GM12878 (cell line): Measurements from ENCODE around the gene PAF1. TPM values are rescaled to one million over a fixed set of nuclear protein-coding genes. Genes with fewer than 3 reads are reported as not detected.

ENCODE experiments used
- ATAC-seq: fragments of 200-7000 bp; cut with Tn5 transposase; 3 replicates; pipeline ENCODE4 v1.9.1; 2020; ENCODE audit warnings: mild to moderate bottlenecking, moderate library complexity
- BruUV-seq: library from RNA; stranded (reverse); fragments of 400-500 nt; replicated peaks from 2 replicates; lab custom pipeline; 2021; lab: Mats Ljungman, UMichigan
- CTCF ChIA-PET: fragments of 300-600 bp; sonication (Branson Sonifier 250); formaldehyde crosslinking; extraction: SDS; loops from one replicate; lab custom pipeline; 2021; ENCODE audit warnings: inconsistent platforms; lab: Yijun Ruan, JAX
- POLR2A ChIA-PET: fragments of 350-600 bp; formaldehyde crosslinking; extraction: SDS; loops from one replicate; lab custom pipeline; 2021; ENCODE audit warnings: inconsistent platforms; lab: Charles Lee
- RAD21 ChIA-PET: fragments of 300-600 bp; sonication (Branson Sonifier 250); formaldehyde crosslinking; loops from one replicate; lab custom pipeline; 2023; ENCODE audit warnings: antibody characterized with exemption; ENCODE audit not compliant: unreplicated experiment; lab: Charles Lee
- SMC1A ChIA-PET: fragments of 300-600 bp; sonication (Branson Sonifier 250); formaldehyde crosslinking; loops from one replicate; lab custom pipeline; 2023; ENCODE audit not compliant: unreplicated experiment, uncharacterized antibody; lab: Charles Lee
- DNase-seq: peaks from one replicate; pipeline ENCODE4 v3.0.0-alpha.2; 2011; ENCODE audit warnings: low read depth, low spot score
- FAIRE-seq: peaks from 3 replicates; lab custom pipeline; 2011; peaks lifted over from hg19 to GRCh38; lab: Jason Lieb, UNC
- H2AFZ ChIP-seq: 2 replicates; pipeline ENCODE4 v1.6.0; 2011; ENCODE audit warnings: low read depth, low read length, control low read depth; ENCODE audit not compliant: control insufficient read depth
- H3K27ac ChIP-seq: 2 replicates; pipeline ENCODE4 v1.5.1; 2011; ENCODE audit warnings: control low read depth; ENCODE audit not compliant: control insufficient read depth, insufficient read depth
- H3K27me3 ChIP-seq, 2 experiments: replicated peaks in 1 of 2; 2 replicates each; pipeline versions ENCODE4 v1.6.0 to v1.6.1; 2011; ENCODE audit warnings: low read length in 1 of 2; ENCODE audit not compliant: control insufficient read depth in 2 of 2, insufficient read depth in 2 of 2
- H3K36me3 ChIP-seq, 2 experiments: 2 replicates each; pipeline ENCODE4 v1.5.1; 2011; ENCODE audit warnings: low read length in 1 of 2; ENCODE audit not compliant: control insufficient read depth in 2 of 2, insufficient read depth in 2 of 2
- H3K4me1 ChIP-seq: 2 replicates; pipeline ENCODE4 v1.6.1; 2011; ENCODE audit warnings: mild to moderate bottlenecking, low read length, moderate library complexity, mixed read lengths; ENCODE audit not compliant: control insufficient read depth, insufficient read depth
- H3K4me2 ChIP-seq: 2 replicates; pipeline ENCODE4 v1.6.0; 2011; ENCODE audit warnings: control low read depth; ENCODE audit not compliant: control insufficient read depth, insufficient read depth
- H3K4me3 ChIP-seq: fragments of 200-600 bp; sonication (generic); 2 replicates; pipeline ENCODE4 v1.5.1; 2016
- H3K79me2 ChIP-seq: 2 replicates; pipeline ENCODE4 v1.6.0; 2011; ENCODE audit warnings: low read length; ENCODE audit not compliant: control insufficient read depth, insufficient read depth
- H3K9ac ChIP-seq: 2 replicates; pipeline ENCODE4 v1.8.0; 2011; ENCODE audit warnings: low read length, control low read depth, mixed read lengths; ENCODE audit not compliant: control insufficient read depth, insufficient read depth
- H3K9me3 ChIP-seq: replicated peaks from 3 replicates; pipeline ENCODE4 v1.5.1; 2011; ENCODE audit warnings: mild to moderate bottlenecking, low read length; ENCODE audit not compliant: control insufficient read depth, insufficient read depth
- H4K20me1 ChIP-seq: 2 replicates; pipeline ENCODE4 v1.6.0; 2011; ENCODE audit not compliant: control insufficient read depth, insufficient read depth
- ASH2L ChIP-seq: fragments of 300-600, 200-600 bp; sonication (generic); IDR thresholded peaks from 2 replicates; pipeline ENCODE4 v1.6.1; 2017; ENCODE audit warnings: low read depth, mild to moderate bottlenecking, borderline replicate concordance
- CREB1 ChIP-seq: IDR thresholded peaks from 2 replicates; pipeline ENCODE4 v1.6.1; 2012; ENCODE audit warnings: low read depth, mild to moderate bottlenecking, inconsistent platforms
- CREM ChIP-seq: IDR thresholded peaks from 2 replicates; pipeline ENCODE4 v1.6.1; 2014; ENCODE audit warnings: antibody characterized with exemption, low read depth
- FOS ChIP-seq: IDR thresholded peaks from 3 replicates; pipeline ENCODE4 v1.6.1; 2011; ENCODE audit warnings: borderline replicate concordance; ENCODE audit not compliant: insufficient read length; ENCODE audit errors: extremely low read depth
- FOXK2 ChIP-seq: fragments of 450-650 bp; IDR thresholded peaks from 2 replicates; pipeline ENCODE4 v1.6.1; 2017; ENCODE audit warnings: mild to moderate bottlenecking, moderate library complexity
- MTA2 ChIP-seq: fragments of 450-650 bp; IDR thresholded peaks from 2 replicates; pipeline ENCODE4 v1.6.1; 2016; ENCODE audit warnings: low read depth, mild to moderate bottlenecking, moderate library complexity
- NBN ChIP-seq: fragments of 450-650 bp; IDR thresholded peaks from 2 replicates; pipeline ENCODE4 v1.6.1; 2016
- NFIC ChIP-seq: IDR thresholded peaks from 2 replicates; pipeline ENCODE4 v1.6.1; 2012; ENCODE audit warnings: low read depth, mild to moderate bottlenecking, inconsistent platforms, low read length, moderate library complexity
- NFYA ChIP-seq: IDR thresholded peaks from 2 replicates; pipeline ENCODE4 v1.6.1; 2011; ENCODE audit warnings: low read depth, mild to moderate bottlenecking, low read length, improper control_type of control experiment, borderline replicate concordance
- PAX8 ChIP-seq: fragments of 450-650 bp; IDR thresholded peaks from 2 replicates; pipeline ENCODE4 v1.6.1; 2017; ENCODE audit warnings: mild to moderate bottlenecking, moderate library complexity
- PKNOX1 ChIP-seq: fragments of 450-650 bp; IDR thresholded peaks from 2 replicates; pipeline ENCODE4 v1.6.1; 2016; ENCODE audit warnings: mild to moderate bottlenecking
- RAD21 ChIP-seq: IDR thresholded peaks from 2 replicates; pipeline ENCODE4 v1.6.1; 2011; ENCODE audit warnings: mild to moderate bottlenecking, low read depth, low read length, moderate library complexity; ENCODE audit not compliant: insufficient read depth
- RB1 ChIP-seq: fragments of 450-650 bp; formaldehyde crosslinking; IDR thresholded peaks from 2 replicates; pipeline ENCODE4 v1.6.1; 2017; ENCODE audit warnings: mild to moderate bottlenecking, borderline replicate concordance
- RELB ChIP-seq: fragments of 450-650 bp; IDR thresholded peaks from 2 replicates; pipeline ENCODE4 v1.6.1; 2017; ENCODE audit warnings: low read depth, mild to moderate bottlenecking, moderate library complexity
- TAF1 ChIP-seq: IDR thresholded peaks from 2 replicates; pipeline ENCODE4 v1.6.1; 2011; ENCODE audit warnings: mild to moderate bottlenecking, low read depth, low read length, borderline replicate concordance
- ZNF384 ChIP-seq: IDR thresholded peaks from 2 replicates; pipeline ENCODE4 v1.6.1; 2012; ENCODE audit warnings: low read depth, mild to moderate bottlenecking, low read length, improper control_type of control experiment, borderline replicate concordance
- WGBS: methylation state at CpG from one replicate; pipeline ENCODE4 v1.1.6; 2016; ENCODE audit warnings: low lambda C conversion rate; ENCODE audit not compliant: insufficient replicate concordance, insufficient coverage; ENCODE audit errors: missing lambda C conversion rate; 5-methylcytosine and 5-hydroxymethylcytosine counted together
- in situ Hi-C: fragments of 300-500 bp; cut with MboI; formaldehyde crosslinking; loops from 9 replicates; pipeline ENCODE4 v1.14.3; 2018; ENCODE audit warnings: mixed read lengths
- intact Hi-C: fragments of 100-400 bp; cut with micrococcal nuclease; formaldehyde crosslinking; loops from one replicate; pipeline ENCODE4 v1.14.2; 2022; ENCODE audit not compliant: unreplicated experiment
- polyA plus RNA-seq, 11 experiments: library from polyadenylated mRNA; depleted of rRNA in 4 of 11; unstranded in 6 of 11; stranded (reverse) in 5 of 11; fragments of >200 nt; fragmentation: Nextera tagmentation in 4 of 11; fragmentation: Illumina TruSeq in 1 of 11; extraction: Ambion mirVana in 4 of 11; extraction: Trizol in 1 of 11; gene quantifications; 1 replicate in 1 of 11; 2 replicates in 10 of 11; pipeline versions ENCODE4 v1.2.1 to v1.2.3, GENCODE V29; 2011 to 2016; ENCODE audit warnings: inconsistent platforms in 2 of 11, missing spikeins in 2 of 11, low read depth in 1 of 11
- total RNA-seq, 4 experiments: library from RNA; depleted of rRNA in 3 of 4; stranded (reverse); fragments of >200 nt in 3 of 4; fragmentation: Illumina TruSeq in 1 of 4; extraction: Trizol in 1 of 4; gene quantifications; 2 replicates each; pipeline versions ENCODE4 v1.2.1 to v1.2.3, GENCODE V29; 2013 to 2021

PAF1 gene
- total and polyA plus RNA-seq, 10 of the 15 experiments (the other 5 are each of a cell fraction or from before 2014, with no cell fraction given): 1.7 to 45.8 (median 39.6) TPM

GRCh38 chr19:39355253-39355652 is 35.7 kb downstream of the PAF1 start (continued):
- TF ChIP-seq FOS: no peak
- no peak for TF ChIP-seq NFYA

- ChIA-PET POLR2A (interaction anchor here (0.6 kb wide), 1 partner anchor 77 kb away, joined by 4 read pairs; no protein-coding TSS in a partner anchor), SMC1A (interaction anchor here (2.3 kb wide), 1 partner anchor 10 kb away, joined by 7 read pairs; the partner anchor contains the start of gene SAMD4B), CTCF (interaction anchor here (0.7 kb wide), 1 partner anchor 10 kb away, joined by 3 read pairs; the partner anchor contains the start of gene SAMD4B), RAD21 (interaction anchor here (0.5 to 1.1 kb wide), 2 partner anchors 46 to 423 kb away, joined by 3 to 4 read pairs; no protein-coding TSS in a partner anchor)
- no peak overlapping the region for H3K27ac ChIP-seq
- FAIRE-seq (no peak), DNase-seq (no peak), ATAC-seq (no peak)
- H3K27me3 ChIP-seq: no peaks in the 10 kb centered on the region
- no peak overlapping the region for H3K9ac ChIP-seq
- peaks cover 10 to 17% of the 10 kb centered on the region in 2 experiments for H3K36me3 ChIP-seq
- H3K4me1 ChIP-seq: peaks cover 12% of the 10 kb centered on the region
- no peaks in the 10 kb centered on the region for H3K79me2 ChIP-seq
- intact Hi-C loops (no loop called here), in situ Hi-C loops (no loop called here)
- H3K4me3 ChIP-seq: no peak overlapping the region
- TF ChIP-seq FOXK2 (no peak), CREM (no peak), NBN (no peak), RAD21 (no peak), MTA2 (no peak), PAX8 (no peak), NFIC (no peak), PKNOX1 (no peak), ZNF384 (no peak), TAF1 (no peak), RELB (no peak), ASH2L (no peak), CREB1 (no peak), RB1 (no peak)
- H2AFZ ChIP-seq: no peak overlapping the region
- H3K4me2 ChIP-seq: no peak overlapping the region
- no peaks in the 10 kb centered on the region for H4K20me1 ChIP-seq
- 86% methylated on average over 12 of the region's 12 CpGs for WGBS
- no peaks in the 10 kb centered on the region for H3K9me3 ChIP-seq
- BruUV-seq: no TSS peak
Measured at GRCh38 chr19:39352381-39353255, 38.3 kb downstream of the PAF1 start.
